NCI-H1105 (cell line): ENCODE measurements around the gene SLC24A1.

Experiments
- DNase-seq: peaks from one replicate; lab custom pipeline; 2025; lab: John Stamatoyannopoulos, UW

The SLC24A1 gene

DNA sequence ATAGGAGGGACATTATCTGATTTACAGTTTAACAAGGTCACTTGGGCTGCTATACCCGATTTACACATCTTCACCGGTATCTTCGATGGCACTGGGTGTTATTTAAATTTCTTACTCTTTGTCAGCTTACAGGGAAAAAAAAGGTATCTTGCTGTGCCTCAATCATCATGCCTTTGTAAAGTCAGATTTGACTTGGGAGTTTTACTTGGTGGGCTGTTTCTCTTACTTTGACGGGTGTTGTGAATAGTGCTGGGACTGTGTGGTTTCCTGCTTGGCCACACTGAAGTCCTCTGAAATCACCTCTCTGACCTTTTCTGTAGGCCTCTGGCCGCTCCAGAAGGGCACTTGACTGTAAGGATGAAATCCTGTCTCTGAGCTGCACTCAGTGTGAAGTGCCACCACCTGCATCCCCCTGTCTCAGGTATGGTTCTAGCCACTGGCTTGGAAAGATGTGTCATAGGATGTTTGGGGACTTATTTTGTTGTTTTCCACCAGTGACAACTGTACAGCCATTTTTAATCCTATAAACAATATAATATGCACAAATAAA lies 3.1 kb upstream of the SLC24A1 start:
- DNase-seq = no peak

DNA sequence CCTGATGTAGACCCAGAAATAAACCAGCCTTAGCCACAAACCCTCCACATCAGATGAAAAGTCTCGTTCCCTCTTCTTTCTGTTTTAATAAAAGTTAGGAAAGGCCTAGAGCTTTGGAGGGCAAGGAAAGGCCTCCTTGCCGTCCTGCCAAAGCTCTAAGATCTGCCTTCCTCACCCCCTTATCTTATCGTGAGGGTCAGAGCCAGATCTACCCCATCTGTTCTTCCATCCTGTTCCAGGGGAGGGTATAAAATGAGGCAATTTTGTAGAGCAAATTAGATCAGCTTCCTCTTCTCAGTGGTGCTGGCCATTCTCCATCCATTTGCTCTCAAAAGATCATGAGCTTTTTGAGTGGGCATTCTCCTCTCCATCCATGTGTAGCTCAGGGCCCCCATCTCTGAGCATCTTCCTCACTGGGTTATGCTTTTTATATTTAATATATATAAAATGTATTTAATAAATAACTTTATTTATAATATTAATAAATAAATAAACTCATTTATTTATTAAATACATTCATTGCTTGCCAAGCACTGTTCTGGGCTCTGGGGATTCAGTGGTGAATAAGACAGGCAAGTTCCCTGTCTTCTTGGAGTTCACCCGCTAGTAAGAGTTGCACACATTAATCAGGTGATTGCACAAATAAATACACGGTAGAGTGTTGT lies 2.0 kb upstream of the SLC24A1 start:
- DNase-seq = no peak

DNA sequence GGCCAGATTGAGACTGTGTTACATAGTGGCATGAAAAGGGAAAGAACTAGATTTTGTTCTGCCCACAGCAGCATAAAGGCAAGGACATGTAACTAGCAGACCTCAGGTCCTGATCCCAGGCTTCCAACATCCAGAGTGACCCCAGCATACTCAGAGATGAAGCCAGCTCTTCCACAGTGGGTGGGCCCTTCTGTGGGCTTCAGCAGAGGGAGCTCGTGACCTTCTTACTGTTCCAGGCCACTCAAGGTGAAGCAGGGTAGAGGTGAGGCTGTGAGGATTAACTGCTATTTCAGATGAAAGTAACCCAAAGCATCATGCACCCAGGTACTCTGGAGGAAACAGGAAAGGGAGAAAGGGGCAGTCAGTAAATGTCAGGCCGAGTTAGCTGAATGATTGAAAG lies 905 bp upstream of the SLC24A1 start:
- DNase-seq = no peak

DNA sequence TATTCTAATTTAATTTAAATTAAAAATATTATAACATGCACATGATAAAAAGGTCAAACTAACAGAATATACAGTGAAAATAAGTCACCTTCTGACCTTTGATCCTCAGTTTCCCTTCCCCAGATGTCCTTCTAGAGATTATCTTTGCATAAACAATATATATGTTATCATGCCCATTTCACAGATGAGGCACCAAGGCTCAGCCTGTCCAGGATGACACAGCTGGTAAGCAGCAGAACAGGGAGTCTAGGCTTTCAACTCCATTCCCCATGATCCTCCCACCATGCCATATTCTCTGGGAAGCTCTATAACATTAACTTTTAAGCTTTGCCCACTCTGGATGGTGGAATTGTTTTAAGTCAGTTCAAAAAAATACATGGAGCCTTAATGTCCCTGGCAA lies 1.4 kb downstream of the SLC24A1 start:
- no peak for DNase-seq

DNA sequence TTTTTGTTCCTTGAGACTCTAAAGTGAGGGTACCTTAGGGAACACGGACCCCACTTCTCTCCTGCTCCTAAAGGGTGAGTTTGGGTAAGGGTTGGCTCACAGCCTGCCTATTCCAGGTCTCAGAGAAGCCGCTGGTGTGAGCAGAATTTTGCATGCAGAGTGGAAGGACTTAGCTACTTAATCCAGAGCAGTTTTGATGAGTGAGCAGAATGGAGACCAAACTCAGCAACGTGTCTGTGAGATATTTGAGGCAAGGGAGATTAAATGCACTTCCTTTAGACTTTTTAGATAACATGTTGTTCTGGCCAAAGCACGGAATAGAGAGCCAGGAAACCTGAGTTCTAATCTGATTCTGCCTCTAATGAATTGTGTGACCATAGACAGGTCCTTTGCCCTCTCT lies 5.1 kb downstream of the SLC24A1 start:
- no peak for DNase-seq

DNA sequence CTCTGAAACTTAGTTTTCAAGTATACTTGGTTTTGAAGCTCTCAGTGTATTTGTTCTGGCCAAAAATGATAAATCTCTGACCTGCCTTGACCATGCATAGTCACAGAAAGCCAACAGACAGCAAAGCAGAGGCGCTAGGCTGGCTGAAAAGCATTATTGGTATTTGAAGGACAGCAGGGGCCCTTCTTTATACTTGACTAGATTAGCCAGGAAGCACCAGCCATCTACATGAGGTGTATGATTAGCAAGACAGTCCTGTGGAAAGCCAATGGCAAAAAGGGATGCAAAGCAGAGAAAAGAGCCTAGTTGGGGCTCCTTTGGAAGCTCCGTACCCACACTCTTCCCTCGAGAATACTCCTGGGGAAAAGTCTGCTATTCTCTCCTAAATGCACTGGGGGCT lies 7.8 kb downstream of the SLC24A1 start:
- no peak for DNase-seq

DNA sequence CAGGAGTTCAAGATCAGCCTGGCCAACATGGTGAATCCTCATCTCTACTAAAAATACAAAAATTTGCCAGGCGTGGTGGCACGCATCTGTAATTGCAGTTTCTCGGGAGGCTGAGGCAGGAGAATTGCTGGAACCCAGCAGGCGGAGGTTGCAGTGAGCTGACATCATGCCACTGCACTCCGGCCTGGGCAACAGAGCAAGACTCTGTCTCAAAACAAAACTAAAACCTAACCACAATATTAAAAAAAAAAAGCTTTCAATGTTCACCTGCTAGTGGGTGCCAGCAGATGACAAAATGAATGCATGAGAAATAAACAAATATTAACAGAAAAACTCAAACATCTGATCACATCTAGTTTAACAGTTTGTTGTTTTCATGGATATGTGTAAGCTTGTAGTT lies 9.0 kb downstream of the SLC24A1 start:
- no peak for DNase-seq

DNA sequence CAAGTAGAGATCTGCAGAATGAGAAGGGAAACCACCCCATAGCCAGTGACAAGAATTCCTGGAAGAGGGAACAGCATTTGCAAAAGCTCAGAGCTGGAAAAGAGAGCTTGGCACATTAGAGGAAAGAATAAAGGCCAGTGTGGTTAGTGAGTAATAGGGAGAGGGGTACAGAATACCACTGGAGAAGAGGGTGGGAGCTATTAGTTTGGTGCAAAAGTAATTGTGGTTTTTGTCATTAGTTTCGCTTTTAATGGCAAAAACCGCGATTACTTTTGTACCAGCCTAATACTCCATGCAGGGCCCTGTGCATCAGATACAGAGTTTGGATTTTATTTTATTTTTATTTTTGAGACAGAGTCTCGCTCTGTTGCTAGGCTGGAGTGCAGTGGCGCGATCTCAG lies 9.8 kb downstream of the SLC24A1 start:
- DNase-seq = no peak

DNA sequence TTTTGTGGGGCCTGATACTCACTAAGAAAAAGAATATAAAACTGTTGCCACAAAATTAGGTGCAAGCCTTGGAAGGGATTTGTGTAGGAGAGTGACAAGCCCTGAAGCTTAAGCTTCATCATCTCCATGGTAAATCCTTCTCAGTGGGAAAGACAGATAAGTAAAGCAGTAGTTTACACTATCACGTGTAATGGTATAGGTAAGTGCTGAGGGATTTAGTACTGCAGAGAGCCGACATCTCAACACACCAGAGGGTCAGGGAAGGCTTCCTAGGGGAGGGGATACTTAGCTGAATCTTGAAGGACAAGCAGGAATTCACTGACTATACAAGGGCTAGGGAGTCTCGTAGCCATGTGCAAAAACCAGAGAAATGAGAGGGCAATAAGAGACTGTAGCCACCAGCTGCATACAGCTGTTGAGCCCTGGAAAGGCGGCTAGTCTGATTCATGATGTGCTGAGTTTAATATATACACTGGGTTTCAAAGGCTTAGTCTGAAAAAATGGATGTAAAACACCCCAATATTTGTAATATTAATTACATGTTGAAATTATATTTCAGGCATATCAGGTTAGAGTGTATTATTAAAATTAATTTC lies 11.1 kb downstream of the SLC24A1 start:
- DNase-seq = no peak

DNA sequence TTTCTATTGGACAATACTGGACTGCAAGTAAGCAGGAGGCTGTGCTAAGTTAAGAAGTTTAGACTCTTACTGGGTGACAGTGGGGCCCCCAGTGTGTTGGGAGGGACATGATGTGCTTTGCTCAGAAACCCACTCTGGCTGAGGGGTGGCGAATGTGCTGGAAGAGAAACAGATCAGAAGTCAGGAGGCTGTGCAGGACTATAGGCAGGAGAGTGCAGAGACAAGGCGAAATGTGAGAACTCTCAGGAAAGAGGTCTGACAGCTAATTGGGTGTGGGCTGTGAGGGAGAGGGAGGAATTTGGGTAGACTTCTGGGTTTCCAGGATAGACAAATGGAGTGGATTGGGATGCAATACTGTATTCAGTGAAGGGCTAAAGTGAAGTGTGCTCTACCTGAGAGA lies 12.0 kb downstream of the SLC24A1 start:
- no peak for DNase-seq

DNA sequence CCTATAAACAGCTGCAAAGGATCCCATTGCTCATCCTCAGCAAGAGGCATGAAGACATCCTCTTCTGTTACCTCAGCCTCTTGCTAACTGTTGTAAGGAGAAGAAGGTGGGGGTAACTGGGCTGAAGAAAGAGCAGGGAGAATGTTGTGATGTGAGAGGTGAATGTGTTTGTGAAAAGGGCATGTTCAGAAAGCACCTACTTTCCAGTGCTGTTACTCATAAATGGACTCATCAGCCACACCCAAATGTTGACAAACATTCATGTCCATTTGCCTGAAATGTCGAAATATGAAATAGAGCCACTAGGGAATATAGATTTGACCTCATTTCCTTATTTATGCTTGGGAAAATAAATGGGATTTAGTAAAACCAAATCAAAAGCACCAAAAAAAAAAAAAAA lies 12.6 kb downstream of the SLC24A1 start:
- DNase-seq = no peak

DNA sequence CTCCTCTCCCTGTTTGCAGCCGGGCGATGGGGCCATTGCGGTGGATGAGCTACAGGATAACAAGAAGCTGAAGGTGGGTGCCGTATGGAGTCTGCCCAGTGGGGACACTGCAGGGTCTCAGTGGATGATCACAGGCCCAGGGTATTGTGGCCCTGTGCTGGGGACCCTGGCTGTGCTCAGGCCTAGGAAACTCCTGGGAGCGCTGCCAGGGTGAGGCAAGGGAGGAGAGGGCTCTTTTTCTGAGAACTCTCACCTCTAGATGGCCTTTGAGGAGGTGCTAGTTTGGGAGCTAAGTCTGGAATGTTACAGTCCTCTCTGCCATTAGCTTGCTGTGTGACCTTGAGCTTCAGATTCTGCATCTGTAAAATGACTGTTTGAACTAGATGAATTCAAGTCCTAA lies 16.4 kb downstream of the SLC24A1 start:
- no peak for DNase-seq

DNA sequence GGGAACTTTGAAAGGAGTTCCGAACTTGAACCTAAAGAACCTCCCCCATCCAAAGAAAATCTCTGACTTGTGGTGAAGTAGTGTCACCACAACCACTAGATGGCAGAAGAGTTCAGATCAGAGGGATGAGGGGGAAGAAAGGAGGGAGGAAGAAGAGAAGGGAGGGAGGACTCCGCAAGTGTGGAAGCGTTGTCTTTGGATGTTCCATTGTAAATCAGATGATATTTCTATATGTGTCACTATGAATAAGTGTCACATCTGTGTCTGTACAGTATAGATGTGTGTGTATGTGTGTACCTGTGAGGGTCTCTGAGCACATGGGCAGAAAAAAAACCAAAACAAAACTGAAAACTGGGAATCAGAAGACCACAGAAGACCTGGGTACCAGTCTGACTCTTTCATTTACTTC lies 16.9 kb downstream of the SLC24A1 start:
- peak; percentile 71 for DNase-seq

DNA sequence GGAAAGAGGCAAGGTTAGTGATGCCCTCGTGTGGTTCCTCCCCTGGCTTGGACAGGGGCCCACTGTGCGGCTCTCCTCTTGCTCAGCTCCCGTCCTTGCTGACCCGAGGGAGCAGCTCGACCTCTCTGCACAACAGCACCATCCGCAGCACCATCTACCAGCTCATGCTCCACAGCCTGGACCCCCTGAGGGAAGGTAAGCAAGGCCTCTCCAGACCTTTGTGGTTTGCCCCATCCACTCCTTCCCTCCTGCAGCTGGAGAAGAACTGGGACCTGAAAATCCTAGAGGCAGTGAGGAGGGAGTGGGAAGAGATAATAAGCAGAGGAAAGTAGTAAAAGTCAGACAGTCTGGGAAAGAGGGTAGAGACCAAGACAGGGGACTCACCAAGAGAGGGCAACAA lies 17.8 kb downstream of the SLC24A1 start:
- no peak for DNase-seq

DNA sequence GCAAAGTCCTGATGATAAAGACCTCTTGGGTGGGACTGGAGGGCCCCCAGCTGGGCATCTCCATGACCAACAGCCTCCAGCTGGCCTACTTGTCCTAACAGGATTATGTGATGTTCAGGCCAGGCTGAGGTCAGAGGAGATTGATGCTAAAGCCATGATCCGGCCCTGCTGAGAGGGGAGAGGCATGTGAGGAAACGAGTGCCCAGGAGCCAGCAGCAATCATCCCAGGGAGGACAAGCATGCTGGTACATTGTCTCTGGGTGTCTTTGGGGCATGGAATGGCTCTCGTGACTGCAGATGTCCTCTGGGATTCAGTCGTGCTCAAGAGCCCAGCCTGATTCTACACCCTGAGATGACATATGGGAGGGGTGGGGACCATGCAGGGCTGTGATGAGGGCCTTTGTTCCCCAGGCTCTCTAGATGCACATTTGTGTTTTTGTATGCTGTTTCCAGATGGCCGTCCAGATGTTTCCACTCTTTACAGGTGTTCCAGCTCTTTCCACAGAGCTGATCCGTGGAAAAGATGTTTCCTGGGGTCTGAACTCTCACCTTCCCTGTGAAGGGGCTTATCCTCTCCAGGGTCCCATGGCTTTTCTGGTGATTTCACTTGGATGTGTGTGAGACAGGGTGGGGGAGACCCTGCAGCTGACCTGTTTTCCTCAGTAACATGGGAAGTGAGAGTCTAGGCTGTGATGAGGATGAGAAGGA lies 20.2 kb downstream of the SLC24A1 start:
- DNase-seq = no peak

DNA sequence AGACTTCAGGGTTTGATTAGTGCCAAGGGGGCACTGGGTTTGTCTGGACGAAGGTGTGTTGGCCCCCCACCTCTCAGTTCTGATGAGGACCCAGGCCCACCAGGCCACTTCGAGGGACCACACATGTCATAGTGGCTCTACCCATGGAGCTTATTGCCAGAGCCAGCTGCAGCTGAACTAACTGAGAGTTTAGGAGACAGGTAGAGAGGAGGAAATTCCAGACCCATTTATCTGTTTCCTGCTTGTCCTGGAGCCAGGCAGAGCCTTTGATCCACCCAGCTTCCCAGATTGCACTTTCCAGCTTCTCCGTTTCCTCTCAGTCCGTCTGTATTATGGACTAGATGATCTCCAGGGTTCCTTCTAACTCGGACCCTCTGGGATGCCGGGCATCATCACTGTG lies 20.9 kb downstream of the SLC24A1 start:
- DNase-seq = no peak

DNA sequence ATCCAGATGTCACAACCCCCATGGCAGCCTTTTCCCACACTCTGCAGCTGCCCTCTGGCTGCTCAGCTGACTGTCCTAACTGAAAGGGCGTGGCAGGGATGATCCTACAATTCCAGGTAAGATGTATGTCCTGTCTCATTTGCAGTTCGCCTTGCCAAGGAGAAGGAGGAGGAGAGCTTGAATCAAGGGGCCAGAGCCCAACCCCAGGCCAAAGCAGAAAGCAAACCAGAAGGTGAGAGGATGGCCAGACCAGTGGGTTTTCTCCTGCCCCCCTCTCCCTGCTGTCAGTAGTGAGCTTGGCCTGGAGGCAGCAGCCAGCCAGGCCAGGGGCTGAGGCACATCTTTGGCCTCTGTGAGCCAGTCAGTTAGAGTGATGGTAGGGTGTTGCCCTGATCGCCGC lies 22.5 kb downstream of the SLC24A1 start:
- no peak for DNase-seq

DNA sequence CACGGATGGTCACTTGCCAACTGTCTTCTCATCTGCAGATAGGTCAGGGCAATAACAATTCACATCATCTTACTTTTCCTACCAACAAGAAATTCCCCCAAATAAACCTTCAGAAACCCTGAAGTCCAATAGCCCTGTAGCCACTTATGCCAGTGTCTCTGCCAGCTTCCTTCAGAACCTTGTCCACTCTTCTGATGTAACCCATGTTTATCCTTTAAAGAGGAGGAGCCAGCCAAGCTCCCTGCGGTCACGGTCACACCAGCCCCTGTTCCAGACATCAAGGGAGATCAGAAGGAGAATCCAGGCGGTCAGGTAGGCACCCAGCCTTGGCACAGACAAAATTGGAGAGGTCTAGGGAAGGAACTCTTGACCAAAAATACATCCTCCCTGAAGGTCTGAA lies 23.7 kb downstream of the SLC24A1 start:
- no peak for DNase-seq

DNA sequence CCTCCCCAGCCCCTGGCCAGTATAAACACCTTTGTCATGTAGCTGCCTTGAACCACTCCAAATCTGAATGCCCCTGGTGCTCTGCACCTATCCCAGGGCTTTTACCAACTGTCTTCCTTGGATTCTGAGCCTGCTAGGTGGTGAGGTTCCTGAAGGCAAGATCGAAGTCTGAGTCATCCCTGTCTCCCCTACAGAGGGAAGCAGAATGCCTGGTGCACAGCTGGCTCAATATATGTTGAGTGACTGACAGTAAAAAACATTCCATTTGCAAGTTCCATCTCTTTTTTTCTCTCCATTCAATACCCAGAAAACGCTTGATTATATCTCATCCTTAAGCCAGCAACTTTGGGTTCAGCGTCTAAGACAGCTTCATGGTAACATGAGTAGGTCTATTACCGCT lies 24.7 kb downstream of the SLC24A1 start:
- no peak for DNase-seq

DNA sequence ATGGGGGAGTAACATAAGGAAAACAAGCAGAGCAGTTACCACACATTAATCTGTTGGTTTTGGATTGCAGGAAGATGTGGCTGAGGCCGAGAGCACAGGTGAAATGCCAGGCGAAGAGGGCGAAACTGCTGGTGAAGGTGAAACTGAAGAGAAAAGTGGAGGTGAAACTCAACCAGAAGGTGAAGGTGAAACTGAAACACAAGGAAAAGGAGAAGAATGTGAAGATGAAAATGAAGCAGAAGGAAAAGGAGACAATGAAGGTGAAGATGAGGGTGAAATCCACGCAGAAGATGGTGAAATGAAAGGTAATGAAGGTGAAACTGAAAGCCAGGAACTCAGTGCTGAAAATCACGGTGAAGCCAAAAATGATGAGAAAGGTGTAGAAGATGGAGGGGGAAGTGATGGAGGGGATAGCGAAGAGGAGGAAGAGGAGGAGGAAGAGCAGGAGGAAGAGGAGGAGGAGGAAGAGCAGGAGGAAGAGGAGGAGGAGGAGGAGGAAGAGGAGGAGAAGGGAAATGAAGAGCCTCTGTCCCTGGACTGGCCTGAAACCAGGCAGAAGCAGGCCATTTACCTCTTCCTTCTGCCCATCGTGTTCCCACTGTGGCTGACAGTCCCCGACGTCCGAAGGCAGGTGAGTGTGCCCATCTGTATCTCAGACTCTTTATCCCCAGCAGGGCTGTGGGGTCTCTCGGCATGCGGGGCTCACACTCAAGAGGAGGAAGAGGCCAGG lies 28.7 kb downstream of the SLC24A1 start:
- no peak for DNase-seq

DNA sequence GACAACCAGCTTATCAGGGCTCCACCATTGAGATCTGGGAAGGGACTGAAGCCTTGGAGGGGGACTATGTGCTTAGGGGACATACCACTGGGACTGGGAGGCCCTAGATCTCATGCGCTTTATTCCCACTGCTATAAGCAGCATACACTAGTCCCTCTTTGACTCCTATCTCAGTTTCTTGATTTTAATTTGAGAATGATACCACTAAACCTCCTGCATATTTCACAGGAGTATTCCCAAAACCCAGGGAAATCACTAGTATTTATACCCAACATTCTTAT lies 29.2 kb downstream of the SLC24A1 start:
- DNase-seq = no peak

DNA sequence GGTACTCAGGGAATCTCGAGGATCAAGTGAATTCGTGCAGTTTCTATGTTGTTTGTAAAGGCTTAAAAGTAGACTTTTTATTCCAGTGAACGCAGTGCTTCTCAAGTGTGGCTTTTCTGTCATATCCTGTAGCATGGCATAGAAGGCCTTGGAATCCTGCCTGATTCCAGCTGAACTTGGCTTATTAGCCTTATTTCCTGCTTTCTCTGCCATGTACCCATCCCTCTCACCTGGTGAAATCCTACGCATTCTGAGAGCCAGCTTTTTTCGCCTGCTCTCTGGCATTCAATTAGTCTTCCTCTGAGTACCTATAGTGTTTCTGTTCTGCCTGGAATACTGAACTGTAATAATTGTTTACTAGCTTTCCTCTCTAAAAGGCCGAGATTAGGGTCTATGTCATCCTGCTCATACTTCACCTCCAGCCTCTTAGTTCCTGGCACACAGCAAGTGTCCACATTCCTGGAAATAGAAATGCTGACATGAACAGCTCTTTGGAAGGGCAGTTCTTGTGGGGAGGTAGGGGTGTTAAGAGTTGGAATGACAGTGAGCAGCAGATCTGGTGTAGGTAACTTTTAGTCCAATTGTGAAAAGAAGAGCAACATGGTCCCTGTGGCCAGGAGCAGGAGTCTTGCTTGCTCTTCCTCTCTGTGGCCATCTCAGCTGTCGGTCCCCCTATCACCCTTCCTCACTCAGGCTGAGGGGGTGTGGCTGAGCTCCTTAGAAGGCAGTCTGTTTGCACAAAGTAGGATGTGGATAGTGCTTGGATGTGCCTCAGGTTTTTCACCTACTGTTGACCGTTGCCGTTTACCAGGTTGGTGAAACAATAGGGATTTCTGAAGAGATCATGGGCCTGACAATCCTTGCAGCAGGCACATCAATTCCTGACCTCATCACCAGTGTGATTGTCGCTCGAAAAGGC lies 30.4 kb downstream of the SLC24A1 start:
- no peak for DNase-seq
